Small intestine (tissue), 7 donors: Measurements from ENCODE around the gene TTLL9. TPM values are rescaled to one million over a fixed set of nuclear protein-coding genes. Genes with fewer than 3 reads are reported as not detected.

Experiments used
- DNase-seq, 2 donors: peaks; one replicate each; pipeline versions ENCODE4 v3.0.0 to v3.0.0-alpha.2; 2013
- FAIRE-seq: peaks from 2 replicates; lab custom pipeline; 2012; peaks lifted over from hg19 to GRCh38; lab: Jason Lieb, UNC
- H3K27ac ChIP-seq, 3 donors: one replicate each; pipeline ENCODE4 v1.5.1; 2013; ENCODE audit warnings: low read length in 2 of 3, mild to moderate bottlenecking in 2 of 3, control low read depth in 1 of 3, inconsistent platforms in 1 of 3, low read depth in 1 of 3, moderate library complexity in 1 of 3
- H3K27me3 ChIP-seq, 3 donors: one replicate each; pipeline ENCODE4 v1.6.1; 2013; ENCODE audit warnings: low read length in 3 of 3, inconsistent platforms in 1 of 3; ENCODE audit not compliant: control insufficient read depth in 3 of 3, insufficient read depth in 3 of 3
- H3K36me3 ChIP-seq, 3 donors: one replicate each; pipeline ENCODE4 v1.6.1; 2013; ENCODE audit warnings: low read length in 3 of 3, inconsistent platforms in 1 of 3, low read depth in 1 of 3, mild to moderate bottlenecking in 1 of 3, moderate library complexity in 1 of 3; ENCODE audit not compliant: control insufficient read depth in 3 of 3, insufficient read depth in 2 of 3
- H3K4me1 ChIP-seq, 3 donors: one replicate each; pipeline ENCODE4 v1.6.1; 2013; ENCODE audit warnings: low read length in 2 of 3, inconsistent platforms in 1 of 3, low read depth in 1 of 3, mild to moderate bottlenecking in 1 of 3, moderate library complexity in 1 of 3; ENCODE audit not compliant: control insufficient read depth in 3 of 3, insufficient read depth in 2 of 3
- H3K4me3 ChIP-seq, 3 donors: one replicate each; pipeline ENCODE4 v1.5.1; 2013; ENCODE audit warnings: low read length in 3 of 3, control low read depth in 1 of 3, inconsistent platforms in 1 of 3, low read depth in 1 of 3, mild to moderate bottlenecking in 1 of 3, moderate library complexity in 1 of 3
- H3K9me3 ChIP-seq, 2 donors: one replicate each; pipeline ENCODE4 v1.6.1; 2013; ENCODE audit warnings: low read depth in 1 of 2, low read length in 1 of 2; ENCODE audit not compliant: control insufficient read depth in 2 of 2, insufficient read depth in 1 of 2
- WGBS, 3 donors: extraction: QIAGEN DNeasy Blood & Tissue Kit; methylation state at CpG; one replicate each; pipeline ENCODE4 v1.1.7; 2013; 5-methylcytosine and 5-hydroxymethylcytosine counted together
- polyA plus RNA-seq, 4 donors: library from polyadenylated mRNA; stranded (reverse) in 3 of 4; unstranded in 1 of 4; fragments of 200-250 nt in 3 of 4; fragments of 120-200 nt in 1 of 4; gene quantifications; one replicate each; pipeline versions ENCODE4 v1.2.1 to v1.2.3, GENCODE V29; 2013
- donor health status: healthy with polysubstance abuse.
- donor health status: control.
- donor health status: control.
- donor health status: Bipolar disorder and iron deficiency.
- donor health status: healthy.

TTLL9 gene
- polyA plus RNA-seq, 4 donors: 0.07 to 0.38 TPM; not detected in 2

- Histone ChIP-seq H3K4me3 (no peak overlapping the region), H3K36me3 (no peaks in the 10 kb centered on the region), H3K27me3 (no peaks in the 10 kb centered on the region), H3K27ac (no peak overlapping the region), H3K4me1 (peaks cover 0 to 11% (median 0%) of the 10 kb centered on the region in 3 donors), H3K9me3 (no peaks in the 10 kb centered on the region)
- WGBS, 3 donors: 38 to 65% (median 58%) methylated on average over 19 to 20 of the region's 20 CpGs
- no peak for FAIRE-seq
- no peak for DNase-seq
These were observed 36.4 kb upstream of the TTLL9 start for GRCh38 chr20:31833931-31834521.

DNA sequence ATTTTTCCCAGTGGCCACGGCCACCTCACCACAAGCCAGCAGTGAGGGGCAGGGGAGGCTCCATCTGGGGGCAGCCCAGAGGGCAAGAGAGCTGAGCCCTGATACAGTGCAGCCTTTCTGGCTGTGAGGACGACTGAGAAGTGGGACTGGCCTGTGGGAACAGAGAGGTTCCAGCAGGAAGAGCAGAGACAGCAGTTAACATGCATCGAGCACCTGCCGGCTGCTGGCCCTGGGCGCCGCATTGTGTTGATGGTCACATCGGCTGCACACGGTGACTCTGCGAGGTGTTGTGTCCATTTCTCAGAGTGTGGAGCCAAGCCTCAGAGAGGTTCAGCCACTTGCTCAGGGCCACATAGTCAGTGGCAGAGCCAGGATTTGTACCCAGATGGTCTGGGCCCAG, 34.9 kb upstream of the TTLL9 start:
- DNase-seq (no peak), FAIRE-seq (no peak)
- Histone ChIP-seq H3K4me1 (peaks cover 0 to 11% (median 0%) of the 10 kb centered on the region in 3 donors), H3K27me3 (no peaks in the 10 kb centered on the region), H3K36me3 (no peaks in the 10 kb centered on the region), H3K9me3 (no peaks in the 10 kb centered on the region), H3K27ac (no peak overlapping the region), H3K4me3 (no peak overlapping the region)
- 78 to 80% (median 78%) methylated on average over 9 of the region's 9 CpGs for WGBS, 3 donors

GRCh38 chr20:31835977-31836852, 34.2 kb upstream of the TTLL9 start:
- WGBS, 3 donors: 23 to 25% (median 23%) methylated on average over 14 of the region's 14 CpGs
- no peaks in the 10 kb centered on the region for H3K27me3 ChIP-seq
- no peak overlapping the region for H3K27ac ChIP-seq

GRCh38 chr20:31836853-31837608, 33.4 kb upstream of the TTLL9 start:
- FAIRE-seq: no peak
- Histone ChIP-seq H3K4me1 (peaks cover 0 to 11% (median 0%) of the 10 kb centered on the region in 3 donors), H3K27ac (no peak overlapping the region), H3K27me3 (no peaks in the 10 kb centered on the region), H3K36me3 (no peaks in the 10 kb centered on the region), H3K9me3 (no peaks in the 10 kb centered on the region), H3K4me3 (no peak overlapping the region)
- 69 to 76% (median 76%) methylated on average over 5 of the region's 5 CpGs for WGBS, 3 donors
- DNase-seq: no peak

More at GRCh38 chr20:31835977-31836852, 34.2 kb upstream of the TTLL9 start:
- Histone ChIP-seq H3K4me3 (no peak overlapping the region), H3K36me3 (no peaks in the 10 kb centered on the region), H3K4me1 (peaks cover 0 to 11% (median 0%) of the 10 kb centered on the region in 3 donors), H3K9me3 (no peaks in the 10 kb centered on the region)
- DNase-seq (peak; percentile 60 to 67), FAIRE-seq (no peak)

- WGBS, 3 donors: 54 to 60% (median 59%) methylated on average over 3 of the region's 3 CpGs
- peaks cover 0 to 11% (median 0%) of the 10 kb centered on the region in 3 donors for H3K4me1 ChIP-seq
- H3K27me3 ChIP-seq: no peaks in the 10 kb centered on the region
- no peak for DNase-seq
- H3K36me3 ChIP-seq: no peaks in the 10 kb centered on the region
- H3K9me3 ChIP-seq: no peaks in the 10 kb centered on the region
- no peak overlapping the region for H3K27ac ChIP-seq
- H3K4me3 ChIP-seq: no peak overlapping the region
- FAIRE-seq: no peak
These were observed 32.5 kb upstream of the TTLL9 start for GRCh38 chr20:31837896-31838397.

GRCh38 chr20:31838646-31839292, 31.7 kb upstream of the TTLL9 start:
- DNase-seq (no peak), FAIRE-seq (no peak)
- Histone ChIP-seq H3K27ac (no peak overlapping the region), H3K27me3 (no peaks in the 10 kb centered on the region), H3K9me3 (no peaks in the 10 kb centered on the region), H3K4me1 (peaks cover 0 to 11% (median 0%) of the 10 kb centered on the region in 3 donors), H3K4me3 (no peak overlapping the region), H3K36me3 (no peaks in the 10 kb centered on the region)
- WGBS, 3 donors: 74 to 85% (median 77%) methylated on average over 9 of the region's 9 CpGs

GRCh38 chr20:31839782-31840487, 30.5 kb upstream of the TTLL9 start:
- Histone ChIP-seq H3K36me3 (no peaks in the 10 kb centered on the region), H3K4me1 (peaks cover 0 to 11% (median 0%) of the 10 kb centered on the region in 3 donors), H3K27me3 (no peaks in the 10 kb centered on the region), H3K4me3 (no peak overlapping the region), H3K27ac (no peak overlapping the region), H3K9me3 (no peaks in the 10 kb centered on the region)
- FAIRE-seq (no peak), DNase-seq (no peak)
- WGBS, 3 donors: 62 to 71% (median 64%) methylated on average over 5 of the region's 5 CpGs
